ENCODE results near the gene OR2S2.
"Not testable (repeated sequence)": the region's sequence is repeated elsewhere in the genome, so short reads cannot be mapped to it uniquely, and the experiment has no call there.

Gene OR2S2, protein sequence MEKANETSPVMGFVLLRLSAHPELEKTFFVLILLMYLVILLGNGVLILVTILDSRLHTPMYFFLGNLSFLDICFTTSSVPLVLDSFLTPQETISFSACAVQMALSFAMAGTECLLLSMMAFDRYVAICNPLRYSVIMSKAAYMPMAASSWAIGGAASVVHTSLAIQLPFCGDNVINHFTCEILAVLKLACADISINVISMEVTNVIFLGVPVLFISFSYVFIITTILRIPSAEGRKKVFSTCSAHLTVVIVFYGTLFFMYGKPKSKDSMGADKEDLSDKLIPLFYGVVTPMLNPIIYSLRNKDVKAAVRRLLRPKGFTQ

DNA sequence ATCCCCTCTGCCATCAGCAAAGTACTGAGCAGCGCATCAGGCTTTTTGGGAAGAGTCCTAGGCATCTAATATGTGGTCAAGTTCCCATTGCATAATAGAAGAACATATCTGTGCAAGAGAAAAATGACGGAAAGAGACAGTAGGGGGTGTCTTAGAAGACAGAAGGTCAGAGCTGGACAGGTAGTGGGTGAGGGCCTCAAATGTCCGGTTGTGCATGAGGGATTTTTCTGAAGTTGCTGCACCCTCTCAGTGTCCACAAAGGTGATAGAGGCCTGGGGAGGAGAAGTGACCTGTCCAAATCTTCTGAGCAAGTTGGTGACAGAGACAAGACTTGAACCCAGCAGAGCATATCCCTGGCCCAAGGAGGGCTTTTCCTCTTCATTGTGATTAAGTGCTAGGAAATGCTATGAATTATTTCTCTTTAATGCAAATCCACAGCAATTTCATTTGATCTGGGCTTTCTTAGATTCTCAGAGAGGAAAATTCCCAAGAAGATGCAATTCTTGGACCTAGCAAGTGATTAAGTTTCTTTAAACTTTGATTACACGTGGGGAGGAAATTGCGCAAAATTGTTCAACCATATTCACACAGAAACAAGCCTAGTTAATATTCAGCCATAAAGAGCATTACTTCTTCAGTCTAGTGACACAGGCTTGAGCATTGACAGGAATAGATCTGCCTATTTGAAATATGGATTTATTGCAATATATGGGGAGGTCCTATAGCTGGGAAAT, at the start of gene OR2S2:
Gene OR2S2 (minus strand): TSS at position 51 of the 734 bp plus-strand sequence. CDS start 56 bp downstream, outside the sequence.
- Histone ChIP-seq H3K9ac (ENCODE audit: low read length) (no peak within 1 kb of the TSS), H3K27me3 (ENCODE audit: control insufficient read depth, insufficient read depth, low read length) (peaks cover 18% of the 10 kb centered on the region)

DNA sequence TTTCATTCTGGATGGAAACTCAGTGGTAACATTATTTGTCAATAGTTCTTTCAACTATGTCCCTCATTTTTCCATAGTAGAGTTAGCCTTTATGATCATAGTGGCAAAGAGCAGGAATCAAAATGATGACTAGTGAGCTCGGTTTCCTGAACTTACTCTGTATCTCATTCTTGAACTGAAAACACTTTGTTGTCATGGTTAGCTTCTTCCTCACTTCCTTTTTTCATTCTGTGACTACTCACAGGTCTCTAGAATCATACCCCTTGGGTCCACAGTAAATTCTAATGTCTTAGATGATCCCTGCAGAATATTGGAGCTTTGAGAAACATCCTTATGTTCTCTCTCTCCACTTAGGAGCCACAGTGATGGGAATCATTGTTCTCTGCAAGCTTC, 49.4 kb upstream of the OR2S2 start:
- H3K36me3 ChIP-seq (ENCODE audit: control insufficient read depth, insufficient read depth, low read length), result no peaks in the 10 kb centered on the region
- no peak overlapping the region for H3K27ac ChIP-seq (ENCODE audit: low read depth, low read length)
- no peak overlapping the region for H3K4me3 ChIP-seq (ENCODE audit: low read depth, low read length)
- peaks cover 6% of the 10 kb centered on the region for H3K9me3 ChIP-seq (ENCODE audit: control insufficient read depth, insufficient read depth, low read depth, low read length)
- H3K4me1 ChIP-seq (ENCODE audit: control insufficient read depth, insufficient read depth, low read length), result no peaks in the 10 kb centered on the region
- H3K9ac ChIP-seq (ENCODE audit: low read length), result no peak overlapping the region
- H3K27me3 ChIP-seq (ENCODE audit: control insufficient read depth, insufficient read depth, low read length), result peaks cover 32% of the 10 kb centered on the region

More for the DNA sequence above, at the start of gene OR2S2:
- Histone ChIP-seq H3K9me3 (ENCODE audit: control insufficient read depth, insufficient read depth, low read depth, low read length) (no peaks in the 10 kb centered on the region), H3K4me1 (ENCODE audit: control insufficient read depth, insufficient read depth, low read length) (peaks cover 11% of the 10 kb centered on the region), H3K36me3 (ENCODE audit: control insufficient read depth, insufficient read depth, low read length) (no peaks in the 10 kb centered on the region), H3K4me3 (ENCODE audit: low read depth, low read length) (no peak within 1 kb of the TSS), H3K27ac (ENCODE audit: low read depth, low read length) (no peak within 1 kb of the TSS)

DNA sequence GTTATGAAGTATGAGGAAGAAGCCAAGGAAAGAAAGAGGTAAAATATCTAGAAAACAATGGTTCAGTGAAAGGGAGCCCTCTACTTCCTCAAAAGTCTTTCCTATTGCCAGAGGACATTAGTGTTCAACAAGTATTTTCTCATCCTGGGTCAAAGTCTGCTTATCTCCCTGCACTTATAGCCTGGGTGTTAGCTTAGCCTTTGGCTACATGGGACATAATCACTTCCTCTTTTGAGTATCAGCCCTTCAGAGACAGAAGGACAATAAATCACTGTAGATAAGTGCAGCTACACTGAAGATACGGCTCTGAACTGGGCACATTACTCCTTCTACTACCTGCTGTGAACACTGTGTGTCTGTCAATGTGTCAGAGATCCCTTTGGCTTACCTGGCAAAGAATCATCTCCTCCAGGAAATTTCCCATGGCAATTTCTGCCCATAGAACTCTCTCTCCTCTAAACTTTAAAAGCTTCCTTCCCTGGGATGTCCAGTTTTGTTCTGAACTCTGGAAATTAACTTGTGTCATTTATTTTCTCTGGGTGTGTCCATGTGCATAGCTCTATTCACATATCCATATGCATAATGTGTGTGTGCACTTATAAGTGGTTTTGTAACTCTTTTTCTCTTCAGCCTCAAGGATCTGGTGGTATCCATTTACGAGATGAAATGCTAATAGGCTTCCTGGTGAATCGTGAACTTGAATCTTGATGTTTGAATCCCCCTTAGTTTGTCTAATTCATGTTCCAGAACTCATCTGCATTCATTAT, 48.8 kb upstream of the OR2S2 start:
- Histone ChIP-seq H3K9me3 (ENCODE audit: control insufficient read depth, insufficient read depth, low read depth, low read length) (peaks cover 6% of the 10 kb centered on the region), H3K27ac (ENCODE audit: low read depth, low read length) (no peak overlapping the region), H3K27me3 (ENCODE audit: control insufficient read depth, insufficient read depth, low read length) (peaks cover 37% of the 10 kb centered on the region), H3K4me1 (ENCODE audit: control insufficient read depth, insufficient read depth, low read length) (no peaks in the 10 kb centered on the region), H3K36me3 (ENCODE audit: control insufficient read depth, insufficient read depth, low read length) (no peaks in the 10 kb centered on the region), H3K4me3 (ENCODE audit: low read depth, low read length) (no peak overlapping the region), H3K9ac (ENCODE audit: low read length) (no peak overlapping the region)

DNA sequence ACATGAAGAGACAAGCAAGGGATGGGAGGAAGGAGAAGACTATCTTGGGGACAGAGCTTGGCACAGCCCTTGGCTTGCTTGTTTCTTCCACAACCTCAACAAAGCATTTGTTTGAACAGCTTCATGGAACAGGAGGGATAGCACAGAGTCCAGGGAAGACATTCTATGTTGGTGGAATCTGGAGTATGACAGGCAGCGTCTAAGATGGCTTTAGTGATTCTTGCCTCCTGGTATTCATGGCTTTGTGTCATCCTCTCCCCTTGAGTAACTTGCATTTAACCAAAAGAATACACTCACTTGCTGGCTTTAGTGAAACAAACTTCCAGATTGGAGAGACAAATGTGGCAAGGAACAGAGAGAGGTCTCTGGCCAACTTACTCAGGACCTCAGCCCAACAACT, 47.9 kb upstream of the OR2S2 start:
- Histone ChIP-seq H3K27me3 (ENCODE audit: control insufficient read depth, insufficient read depth, low read length) (peaks cover 35% of the 10 kb centered on the region), H3K9ac (ENCODE audit: low read length) (no peak overlapping the region), H3K36me3 (ENCODE audit: control insufficient read depth, insufficient read depth, low read length) (no peaks in the 10 kb centered on the region), H3K4me1 (ENCODE audit: control insufficient read depth, insufficient read depth, low read length) (no peaks in the 10 kb centered on the region), H3K4me3 (ENCODE audit: low read depth, low read length) (no peak overlapping the region), H3K27ac (ENCODE audit: low read depth, low read length) (no peak overlapping the region), H3K9me3 (ENCODE audit: control insufficient read depth, insufficient read depth, low read depth, low read length) (peaks cover 6% of the 10 kb centered on the region)

DNA sequence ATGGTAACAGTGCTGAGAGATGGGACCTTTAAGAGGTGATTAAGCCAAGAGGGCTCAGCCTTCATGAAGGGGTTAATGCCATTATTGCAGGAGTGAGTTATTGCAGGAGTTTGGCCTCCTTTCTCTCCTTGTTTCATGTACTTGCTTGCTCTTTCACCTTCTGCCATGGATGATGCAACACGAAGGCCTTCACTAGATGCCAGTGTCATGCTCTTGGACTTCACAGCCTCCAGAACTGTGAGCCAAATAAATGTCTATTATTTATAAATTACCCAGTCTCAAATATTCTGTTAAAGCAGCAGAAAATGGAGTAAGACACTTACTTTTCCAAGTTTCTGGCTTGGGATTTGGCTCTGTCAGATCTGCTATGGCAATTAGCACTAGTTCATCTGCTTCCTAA, 40.4 kb upstream of the OR2S2 start:
- H3K27ac ChIP-seq (ENCODE audit: low read depth, low read length), result no peak overlapping the region
- no peaks in the 10 kb centered on the region for H3K36me3 ChIP-seq (ENCODE audit: control insufficient read depth, insufficient read depth, low read length)

DNA sequence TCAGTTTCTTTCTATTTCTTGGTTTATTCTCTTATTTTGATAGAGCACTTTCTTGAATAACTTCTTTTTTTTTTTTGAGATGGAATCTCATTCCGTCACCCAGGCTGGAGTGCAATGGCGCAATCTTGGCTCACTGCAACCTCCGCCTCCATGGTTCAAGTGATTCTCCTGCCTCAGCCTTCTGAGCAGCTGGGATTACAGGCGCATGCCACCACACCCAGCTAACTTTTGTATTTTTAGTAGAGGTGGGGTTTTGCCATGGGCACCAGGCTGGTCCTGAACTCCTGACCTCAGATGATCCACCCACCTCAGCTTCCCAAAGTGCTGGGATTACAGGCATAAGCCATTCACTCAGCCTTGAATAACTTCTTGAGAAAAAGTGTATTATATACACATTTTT, 39.1 kb upstream of the OR2S2 start:
- H3K27me3 ChIP-seq (ENCODE audit: control insufficient read depth, insufficient read depth, low read length); H3K4me3 ChIP-seq (ENCODE audit: low read depth, low read length); H3K27ac ChIP-seq (ENCODE audit: low read depth, low read length); H3K4me1 ChIP-seq (ENCODE audit: control insufficient read depth, insufficient read depth, low read length); H3K36me3 ChIP-seq (ENCODE audit: control insufficient read depth, insufficient read depth, low read length); H3K9ac ChIP-seq (ENCODE audit: low read length): not testable (repeated sequence)
- H3K9me3 ChIP-seq (ENCODE audit: control insufficient read depth, insufficient read depth, low read depth, low read length), result peaks cover 11% of the 10 kb centered on the region

More for the DNA sequence above, 40.4 kb upstream of the OR2S2 start:
- peaks cover 11% of the 10 kb centered on the region for H3K9me3 ChIP-seq (ENCODE audit: control insufficient read depth, insufficient read depth, low read depth, low read length)
- H3K27me3 ChIP-seq (ENCODE audit: control insufficient read depth, insufficient read depth, low read length), result peaks cover 6% of the 10 kb centered on the region
- no peak overlapping the region for H3K9ac ChIP-seq (ENCODE audit: low read length)
- H3K4me1 ChIP-seq (ENCODE audit: control insufficient read depth, insufficient read depth, low read length), result no peaks in the 10 kb centered on the region; the same call in 1 of the 2 replicates
- H3K4me3 ChIP-seq (ENCODE audit: low read depth, low read length), result no peak overlapping the region

DNA sequence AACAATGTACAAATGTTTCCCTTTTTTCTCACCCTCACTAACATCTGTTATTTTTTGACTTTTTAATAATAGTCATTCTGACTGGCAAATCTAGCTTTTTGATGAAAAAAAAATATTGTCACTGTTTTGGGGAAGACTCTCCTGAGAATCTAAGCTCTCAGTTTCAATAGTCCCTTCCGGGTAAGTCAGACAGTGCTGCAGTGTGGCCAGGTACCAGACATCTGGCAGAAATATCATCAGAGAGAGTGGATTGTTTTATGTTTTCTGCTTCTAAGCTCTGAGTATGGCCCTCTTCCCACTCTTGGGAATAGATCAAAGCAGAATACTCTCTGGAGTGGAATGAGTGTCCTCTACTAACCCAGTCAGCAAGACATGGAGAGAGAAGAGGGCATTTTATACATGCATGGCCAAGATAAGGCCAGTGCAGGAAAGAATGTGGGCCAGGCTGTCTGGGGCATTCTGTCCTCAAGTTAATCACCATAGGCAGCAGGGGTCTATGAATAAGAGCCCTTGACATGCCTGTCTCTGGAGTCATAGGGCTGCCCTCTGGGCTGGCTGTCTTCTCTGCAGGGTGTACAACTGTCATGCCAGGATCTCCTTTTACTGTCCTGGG, 38.5 kb upstream of the OR2S2 start:
- H3K4me3 ChIP-seq (ENCODE audit: low read depth, low read length), result no peak overlapping the region
- H3K4me1 ChIP-seq (ENCODE audit: control insufficient read depth, insufficient read depth, low read length), result no peaks in the 10 kb centered on the region; the same call in 1 of the 2 replicates
- H3K36me3 ChIP-seq (ENCODE audit: control insufficient read depth, insufficient read depth, low read length), result no peaks in the 10 kb centered on the region
- H3K27me3 ChIP-seq (ENCODE audit: control insufficient read depth, insufficient read depth, low read length), result no peaks in the 10 kb centered on the region
- no peak overlapping the region for H3K9ac ChIP-seq (ENCODE audit: low read length)
- no peak overlapping the region for H3K27ac ChIP-seq (ENCODE audit: low read depth, low read length)
- peaks cover 11% of the 10 kb centered on the region for H3K9me3 ChIP-seq (ENCODE audit: control insufficient read depth, insufficient read depth, low read depth, low read length)

DNA sequence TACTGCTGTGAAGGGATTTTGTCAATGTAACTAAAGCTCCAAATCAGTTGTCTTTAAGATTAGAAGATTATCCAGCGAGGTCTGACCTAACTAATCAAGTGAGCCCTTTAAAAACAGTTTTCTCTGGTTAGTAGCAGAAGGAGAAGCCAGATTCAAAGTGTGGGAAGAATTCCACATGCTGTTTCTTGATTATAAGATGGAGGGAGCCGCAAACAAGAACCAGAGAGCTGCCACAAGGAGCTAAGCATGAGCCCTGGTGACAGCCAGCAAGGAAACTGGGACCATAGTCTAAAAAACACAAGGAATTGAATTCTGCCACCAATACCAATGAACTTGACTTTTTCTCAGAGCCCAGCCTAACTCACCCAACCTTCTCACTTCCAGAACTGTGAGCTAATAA, 37.0 kb upstream of the OR2S2 start:
- Histone ChIP-seq H3K9ac (ENCODE audit: low read length) (no peak overlapping the region), H3K27me3 (ENCODE audit: control insufficient read depth, insufficient read depth, low read length) (no peaks in the 10 kb centered on the region), H3K9me3 (ENCODE audit: control insufficient read depth, insufficient read depth, low read depth, low read length) (peaks cover 11% of the 10 kb centered on the region), H3K27ac (ENCODE audit: low read depth, low read length) (no peak overlapping the region), H3K4me3 (ENCODE audit: low read depth, low read length) (no peak overlapping the region), H3K36me3 (ENCODE audit: control insufficient read depth, insufficient read depth, low read length) (no peaks in the 10 kb centered on the region), H3K4me1 (ENCODE audit: control insufficient read depth, insufficient read depth, low read length) (no peaks in the 10 kb centered on the region; the same call in 1 of the 2 replicates)

DNA sequence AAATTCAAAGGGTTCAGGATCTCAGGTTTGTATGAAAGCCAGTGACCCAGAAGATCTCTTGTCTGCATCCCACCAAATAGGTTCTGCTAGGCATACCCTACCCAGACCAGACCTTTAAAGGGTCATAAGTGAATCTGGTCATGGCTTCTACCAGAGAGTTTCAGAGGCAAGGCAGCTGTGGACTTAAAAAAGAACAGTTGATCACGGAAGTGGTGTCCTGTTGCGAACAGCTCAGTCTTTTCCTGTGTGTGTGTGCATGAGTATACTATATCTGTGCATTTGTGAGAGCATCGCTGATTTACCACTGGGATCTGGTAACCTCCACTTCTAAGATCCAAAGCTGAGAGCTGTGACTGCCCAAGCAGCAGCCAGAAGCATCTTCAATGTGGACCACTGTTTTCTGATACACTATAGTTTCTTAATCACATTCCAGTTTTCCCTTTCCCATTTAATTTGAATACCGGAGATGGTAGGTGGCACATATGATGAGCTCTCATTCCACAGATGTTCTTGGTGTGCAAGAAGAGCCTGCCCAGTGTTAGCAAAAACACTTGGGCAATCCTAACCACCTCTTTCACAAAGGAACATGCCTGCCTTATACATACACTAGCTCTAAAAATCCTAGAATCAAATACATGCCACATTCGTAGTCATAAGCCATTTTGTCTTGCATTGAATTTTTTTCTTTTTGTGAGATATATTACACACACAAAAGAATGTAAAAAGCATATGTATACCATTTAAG, 36.2 kb upstream of the OR2S2 start:
- Histone ChIP-seq H3K27ac (ENCODE audit: low read depth, low read length) (no peak overlapping the region), H3K27me3 (ENCODE audit: control insufficient read depth, insufficient read depth, low read length) (no peaks in the 10 kb centered on the region), H3K9me3 (ENCODE audit: control insufficient read depth, insufficient read depth, low read depth, low read length) (peaks cover 11% of the 10 kb centered on the region), H3K4me3 (ENCODE audit: low read depth, low read length) (no peak overlapping the region), H3K4me1 (ENCODE audit: control insufficient read depth, insufficient read depth, low read length) (no peaks in the 10 kb centered on the region; the same call in 1 of the 2 replicates), H3K9ac (ENCODE audit: low read length) (no peak overlapping the region), H3K36me3 (ENCODE audit: control insufficient read depth, insufficient read depth, low read length) (no peaks in the 10 kb centered on the region)

DNA sequence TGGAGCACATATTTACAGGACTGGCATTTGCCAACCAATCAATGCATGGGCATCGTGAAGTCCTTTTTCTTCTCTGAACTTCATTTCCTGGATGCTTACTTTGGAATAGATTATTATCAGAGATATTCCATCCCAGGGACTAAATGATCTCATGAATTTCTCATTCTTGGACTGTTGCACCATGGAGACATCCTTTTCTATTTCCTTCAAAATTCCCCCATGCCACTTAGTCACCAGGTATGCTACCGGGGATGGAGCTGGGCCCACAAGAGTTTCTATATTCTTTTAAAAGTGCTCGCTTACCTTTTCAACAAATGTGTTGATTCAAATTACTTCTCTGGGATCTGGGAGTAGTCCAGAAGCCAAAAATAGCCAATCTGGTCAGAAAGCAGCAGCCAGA, 35.2 kb upstream of the OR2S2 start:
- H3K36me3 ChIP-seq (ENCODE audit: control insufficient read depth, insufficient read depth, low read length); H3K9ac ChIP-seq (ENCODE audit: low read length); H3K4me3 ChIP-seq (ENCODE audit: low read depth, low read length); H3K9me3 ChIP-seq (ENCODE audit: control insufficient read depth, insufficient read depth, low read depth, low read length); H3K4me1 ChIP-seq (ENCODE audit: control insufficient read depth, insufficient read depth, low read length); H3K27ac ChIP-seq (ENCODE audit: low read depth, low read length); H3K27me3 ChIP-seq (ENCODE audit: control insufficient read depth, insufficient read depth, low read length): not testable (repeated sequence)

All from HUES6 (cell line).